Omental fat pad (tissue), 4 donors: ENCODE measurements around the gene PLA2G6. TPM values are rescaled to one million over a fixed set of nuclear protein-coding genes. Genes with fewer than 3 reads are reported as not detected.

Source experiments
- ATAC-seq: fragments of 150-250 bp; one replicate; pipeline ENCODE4 v1.9.1; 2016; ENCODE audit warnings: mild to moderate bottlenecking, moderate library complexity; ENCODE audit not compliant: low FRiP score
- DNase-seq: peaks from one replicate; pipeline ENCODE4 v3.0.0-alpha.2; 2019; ENCODE audit warnings: low spot score
- total RNA-seq, 4 donors: library from RNA; depleted of rRNA; stranded (reverse); fragments of >200 nt; gene quantifications; one replicate each; pipeline ENCODE4 v1.1.0, GENCODE V29; 2016
- TF ChIP-seq, protein P1 (sequence below), 3 donors: fragments of 450-650 bp; IDR thresholded peaks; one replicate each; pipeline ENCODE4 v1.5.1; 2016 to 2017; ENCODE audit warnings: antibody characterized with exemption in 3 of 3, mild to moderate bottlenecking in 3 of 3, moderate library complexity in 2 of 3

PLA2G6 gene
- total RNA-seq, 4 donors from 2014 or later, result 30.8 to 58.5 (median 45.1) TPM

DNA sequence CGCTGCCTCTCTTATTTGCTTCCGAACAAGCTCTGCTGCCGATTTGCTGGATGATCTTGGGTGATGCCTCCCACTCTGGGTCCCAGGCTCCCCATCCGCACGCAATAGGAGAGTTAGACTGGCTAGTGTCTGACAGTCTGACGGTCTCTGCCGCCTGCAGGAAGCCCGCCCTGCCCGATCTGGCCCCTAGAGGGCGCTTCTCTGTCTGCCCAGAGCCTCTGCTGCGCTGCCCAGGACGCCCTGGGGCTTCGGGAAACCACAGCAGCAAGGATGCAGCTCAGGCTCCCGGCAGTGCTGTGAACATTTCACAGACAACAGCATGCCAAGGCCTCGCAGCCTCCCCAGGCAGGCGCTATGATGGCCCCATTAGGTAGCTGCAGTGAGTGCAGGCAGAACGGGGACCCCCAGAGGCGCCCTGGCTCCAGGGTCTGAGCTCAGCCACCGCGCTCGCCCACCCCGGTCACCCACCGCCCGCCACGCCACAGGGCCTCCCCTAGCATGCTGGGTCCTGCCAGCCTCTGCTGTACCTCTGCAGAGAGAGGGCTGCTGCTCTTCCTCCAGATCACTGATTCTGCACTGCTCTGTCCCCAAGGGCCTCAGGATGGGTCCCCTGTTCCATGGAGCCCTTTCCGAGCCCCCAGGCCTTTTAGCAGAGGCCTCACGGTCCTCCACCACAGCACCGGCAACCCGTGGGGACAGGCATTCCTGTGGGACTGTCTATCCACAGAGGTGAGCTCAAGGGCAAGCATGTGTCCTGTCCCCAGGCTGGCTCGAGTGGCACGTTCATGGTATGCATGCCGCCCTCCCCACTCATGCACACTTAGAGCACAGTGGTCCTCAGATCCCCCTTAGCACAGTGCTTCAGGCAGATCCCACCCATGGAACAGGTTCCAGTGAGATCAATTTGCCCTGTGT is 66.9 kb downstream of the PLA2G6 start:
- peak; percentile 91 for DNase-seq
- TF ChIP-seq, protein P1, sequence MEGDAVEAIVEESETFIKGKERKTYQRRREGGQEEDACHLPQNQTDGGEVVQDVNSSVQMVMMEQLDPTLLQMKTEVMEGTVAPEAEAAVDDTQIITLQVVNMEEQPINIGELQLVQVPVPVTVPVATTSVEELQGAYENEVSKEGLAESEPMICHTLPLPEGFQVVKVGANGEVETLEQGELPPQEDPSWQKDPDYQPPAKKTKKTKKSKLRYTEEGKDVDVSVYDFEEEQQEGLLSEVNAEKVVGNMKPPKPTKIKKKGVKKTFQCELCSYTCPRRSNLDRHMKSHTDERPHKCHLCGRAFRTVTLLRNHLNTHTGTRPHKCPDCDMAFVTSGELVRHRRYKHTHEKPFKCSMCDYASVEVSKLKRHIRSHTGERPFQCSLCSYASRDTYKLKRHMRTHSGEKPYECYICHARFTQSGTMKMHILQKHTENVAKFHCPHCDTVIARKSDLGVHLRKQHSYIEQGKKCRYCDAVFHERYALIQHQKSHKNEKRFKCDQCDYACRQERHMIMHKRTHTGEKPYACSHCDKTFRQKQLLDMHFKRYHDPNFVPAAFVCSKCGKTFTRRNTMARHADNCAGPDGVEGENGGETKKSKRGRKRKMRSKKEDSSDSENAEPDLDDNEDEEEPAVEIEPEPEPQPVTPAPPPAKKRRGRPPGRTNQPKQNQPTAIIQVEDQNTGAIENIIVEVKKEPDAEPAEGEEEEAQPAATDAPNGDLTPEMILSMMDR (IDR thresholded peaks at IDR 0.05), result peak in 1 of 3 donors; percentile 46
- peak; percentile 81 for ATAC-seq

DNA sequence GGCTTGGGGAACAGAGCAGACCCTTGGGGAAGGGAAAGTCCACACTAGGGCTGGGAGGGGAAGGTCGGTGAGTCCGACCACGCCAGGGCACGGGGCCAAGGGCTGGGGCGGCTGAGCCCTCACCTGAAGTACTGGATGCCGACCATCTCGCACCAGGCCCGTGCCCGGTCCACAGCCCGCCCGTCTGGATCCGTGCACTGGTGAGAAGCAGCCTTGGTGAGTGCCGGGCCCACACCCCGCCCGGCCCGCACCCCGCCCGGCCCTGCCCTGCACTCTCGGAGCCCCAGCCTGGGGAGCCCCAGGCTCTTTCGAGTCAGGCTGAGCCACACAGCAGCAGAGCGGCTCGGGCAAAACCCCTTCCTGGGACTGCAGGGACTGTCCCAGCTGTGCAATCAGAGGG is 69.2 kb downstream of the PLA2G6 start:
- ATAC-seq, result no peak
- DNase-seq, result no peak
- TF ChIP-seq, protein P1 (IDR thresholded peaks at IDR 0.05), result no peak

DNA sequence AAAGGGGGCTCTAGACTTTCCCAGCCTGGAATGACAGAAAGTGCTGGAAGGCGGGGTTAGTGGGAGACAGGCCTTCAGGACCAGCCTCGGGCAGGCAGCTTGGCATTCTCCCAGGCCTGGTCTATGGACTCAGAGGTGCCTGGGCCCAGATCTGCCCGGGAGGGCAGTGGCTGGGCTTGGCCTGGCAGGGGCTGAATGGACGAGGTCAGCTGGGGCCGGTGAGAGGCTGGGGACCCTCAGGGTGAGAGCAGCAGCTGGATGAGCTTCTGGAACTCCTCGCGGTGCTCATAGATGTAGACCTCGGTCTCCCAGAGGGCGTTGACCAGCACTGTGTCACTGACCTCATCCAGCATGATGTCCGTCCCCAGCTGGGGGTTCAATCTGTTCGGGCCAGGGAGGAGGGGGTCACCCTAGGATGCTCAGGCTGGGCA is 69.7 kb downstream of the PLA2G6 start:
- ATAC-seq, result no peak
- no peak for DNase-seq
- TF ChIP-seq, protein P1 (IDR thresholded peaks at IDR 0.05), result no peak

DNA sequence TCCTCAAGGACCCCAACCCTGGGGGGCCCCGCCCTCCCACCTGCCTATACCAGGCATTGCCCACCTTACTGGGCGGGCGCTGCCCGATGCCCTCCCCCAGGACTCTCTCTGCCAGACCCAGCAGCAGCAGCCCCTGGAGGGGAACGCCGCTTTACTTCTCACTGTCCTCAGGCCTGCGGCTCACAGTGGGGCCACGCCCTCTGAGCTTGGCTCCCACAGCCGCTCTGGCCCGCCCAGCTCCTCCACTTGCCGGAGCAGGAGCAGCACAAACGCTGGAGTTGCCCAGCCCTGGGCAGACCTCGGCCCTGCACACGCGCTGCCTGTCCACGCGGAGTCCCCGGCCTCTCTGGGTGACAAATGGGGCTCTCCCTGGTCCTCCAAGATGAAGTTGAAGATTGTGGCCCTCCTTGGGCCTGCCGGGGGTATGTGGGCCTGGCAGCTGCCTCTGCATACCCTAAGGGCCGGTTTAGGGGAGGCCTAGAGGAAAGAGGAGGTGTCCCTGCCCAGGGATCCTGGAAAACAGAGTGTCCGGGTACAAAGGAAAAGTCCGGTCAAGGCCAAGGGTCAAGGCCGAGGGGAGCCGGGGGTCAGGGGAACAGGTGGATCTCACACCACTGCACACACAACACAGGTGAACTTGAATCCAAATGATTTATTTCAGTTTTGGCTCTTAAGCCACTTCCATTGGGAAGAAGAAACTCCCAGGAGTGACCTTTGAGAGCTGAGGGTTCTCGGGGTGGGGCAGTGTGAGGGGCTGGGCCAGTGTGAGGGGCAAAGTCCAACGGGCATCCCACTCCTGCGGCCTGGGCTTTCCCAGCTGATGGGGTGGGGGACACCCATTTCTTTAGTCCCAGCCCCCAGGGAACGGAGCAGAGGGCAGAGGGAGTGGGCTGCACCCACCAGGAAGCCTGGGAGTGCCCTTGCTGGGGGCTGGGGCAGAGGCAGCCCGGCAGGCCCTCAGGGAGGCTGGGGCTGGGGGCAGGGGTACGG is 70.5 kb downstream of the PLA2G6 start:
- TF ChIP-seq, protein P1 (IDR thresholded peaks at IDR 0.05), result no peak
- no peak for ATAC-seq
- DNase-seq, result no peak

DNA sequence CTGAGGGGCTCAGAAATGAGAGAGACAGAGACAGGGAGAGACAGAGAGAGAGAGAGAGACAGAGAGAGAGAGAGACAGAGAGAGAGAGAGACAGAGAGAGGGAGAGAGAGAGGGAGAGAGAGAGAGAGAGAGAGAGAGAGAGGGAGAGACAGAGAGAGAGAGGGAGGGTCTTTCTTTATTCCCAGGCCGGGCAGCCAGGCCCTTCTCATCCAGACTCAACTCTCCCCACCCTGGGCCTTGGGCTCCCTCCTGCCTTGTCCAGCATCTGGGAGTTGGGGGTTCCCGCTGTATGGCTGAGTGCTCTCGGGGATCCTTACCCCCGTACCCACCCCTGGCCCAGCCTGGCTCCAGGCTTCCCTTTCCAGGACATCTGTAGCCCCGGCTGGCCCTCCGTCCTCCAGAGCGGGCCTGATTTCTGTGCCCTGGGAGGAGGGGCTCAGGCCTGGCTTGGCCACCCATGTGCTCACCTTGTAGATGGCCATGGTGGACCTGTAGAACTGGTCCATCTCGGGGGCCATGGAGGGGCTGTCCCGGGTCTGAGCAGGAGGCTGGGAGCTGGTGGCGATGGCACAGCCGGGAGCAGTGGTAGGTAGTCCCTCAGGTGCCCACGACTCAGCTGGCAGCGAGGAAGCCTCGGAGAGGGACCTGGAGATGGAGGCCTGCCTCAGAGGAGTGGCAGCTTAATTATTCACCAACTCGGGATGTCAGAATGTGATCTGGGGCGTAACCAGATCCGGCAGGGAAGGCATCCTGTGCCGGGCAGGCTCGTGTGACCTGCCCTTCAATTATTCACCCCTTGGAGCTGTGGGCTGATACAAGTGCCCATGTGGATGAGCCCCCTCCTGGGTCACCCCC is 71.4 kb downstream of the PLA2G6 start, which contains the start of gene BAIAP2L2:
Gene BAIAP2L2 (minus strand): TSS at position 677 of the 855 bp plus-strand sequence. CDS start 159 bp downstream, at position 518.
- TF ChIP-seq, protein P1 (IDR thresholded peaks at IDR 0.05), result no peak
- DNase-seq, result no peak
- ATAC-seq, result no peak
